ENCODE measurements around the gene AMOTL2. TPM values are rescaled to one million over a fixed set of nuclear protein-coding genes. Genes with fewer than 3 reads are reported as not detected.

Gene AMOTL2
- polyA plus RNA-seq, 2 of the 4 experiments (the other 2 are of a cell fraction), result 41.1 to 44.1 TPM

DNA sequence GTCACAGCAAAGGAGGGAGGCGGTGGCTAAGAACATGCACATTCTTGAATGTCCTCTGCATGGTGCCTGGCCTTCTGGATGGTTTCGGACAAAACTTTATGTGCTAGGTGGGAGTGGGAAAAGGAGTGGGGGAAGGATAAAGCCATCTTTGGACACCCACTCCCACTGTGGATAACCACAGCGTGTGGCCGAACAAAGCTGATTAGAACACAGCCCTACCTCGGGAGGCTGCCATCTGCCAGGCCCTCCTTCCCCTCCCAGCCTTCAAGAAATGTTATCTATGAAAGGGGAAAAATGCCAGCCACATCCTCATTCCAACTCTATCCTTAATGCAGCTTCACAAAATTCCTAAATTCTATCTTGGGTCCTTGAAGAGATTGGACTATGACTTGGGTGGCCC is 18.8 kb downstream of the AMOTL2 start:
- WGBS (ENCODE audit: missing lambda C conversion rate), result 78% methylated on average over 5 of the region's 5 CpGs
- POLR2A ChIA-PET, result interaction anchor here (1.1 to 5.2 kb wide), 4 partner anchors 9 to 41 kb away, joined by 4 to 38 read pairs (median 18); no protein-coding TSS in a partner anchor

GRCh38 chr3:134354612-134355251 is 19.5 kb downstream of the AMOTL2 start:
- ChIA-PET POLR2A (interaction anchor here (1.6 to 5.2 kb wide), 3 partner anchors 9 to 40 kb away, joined by 4 to 38 read pairs (median 31); no protein-coding TSS in a partner anchor), CTCF (interaction anchor here (0.6 to 31.4 kb wide), 10 partner anchors 9 to 129 kb away, joined by 3 to 356 read pairs (median 4); no protein-coding TSS in a partner anchor)
- DNase-seq (ENCODE audit: low read depth in 1 of 2, low spot score in 1 of 2) (no peak), FAIRE-seq (no peak), ATAC-seq (0 out of 6 replicates have a peak, but pooled peaks of 1 of the 2 experiments have one; percentile 3)
- TF ChIP-seq JUN (IDR thresholded peaks at IDR 0.05) (peak in 1 of 2 experiments; percentile 32; a peak in 4 of 5 replicates), RARB (CRISPR knock-in tag; IDR thresholded peaks at IDR 0.05) (no peak)
- Histone ChIP-seq H3K27ac (peak overlapping the region; percentile 87 to 100), H3K9me3 (no peaks in the 10 kb centered on the region), H3K4me3 (no peak overlapping the region), H3K4me1 (peaks cover 90% of the 10 kb centered on the region), H3K4me2 (peak overlapping the region; percentile 93)
- 80% methylated on average over 4 of the region's 7 CpGs for WGBS (ENCODE audit: missing lambda C conversion rate)

More for the DNA sequence above, 18.8 kb downstream of the AMOTL2 start:
- Histone ChIP-seq H3K9me3 (no peaks in the 10 kb centered on the region), H3K4me3 (no peak overlapping the region), H3K27ac (peak overlapping the region; percentile 87 to 100), H3K4me2 (peak overlapping the region; percentile 93), H3K4me1 (peaks cover 97% of the 10 kb centered on the region)
- TF ChIP-seq FOSB (CRISPR knock-in tag; IDR thresholded peaks at IDR 0.05) (no peak), ESRRA (IDR thresholded peaks at IDR 0.05; ENCODE audit: borderline replicate concordance, low read length) (no peak), TP53 (CRISPR knock-in tag; IDR thresholded peaks at IDR 0.05) (no peak), ELK1 (IDR thresholded peaks at IDR 0.05; ENCODE audit: low read depth, low read length) (no peak), JUNB (IDR thresholded peaks at IDR 0.05) (no peak), MYC (IDR thresholded peaks at IDR 0.05; ENCODE audit: borderline replicate concordance, low read length) (no peak)
- TF ChIP-seq, protein P1, sequence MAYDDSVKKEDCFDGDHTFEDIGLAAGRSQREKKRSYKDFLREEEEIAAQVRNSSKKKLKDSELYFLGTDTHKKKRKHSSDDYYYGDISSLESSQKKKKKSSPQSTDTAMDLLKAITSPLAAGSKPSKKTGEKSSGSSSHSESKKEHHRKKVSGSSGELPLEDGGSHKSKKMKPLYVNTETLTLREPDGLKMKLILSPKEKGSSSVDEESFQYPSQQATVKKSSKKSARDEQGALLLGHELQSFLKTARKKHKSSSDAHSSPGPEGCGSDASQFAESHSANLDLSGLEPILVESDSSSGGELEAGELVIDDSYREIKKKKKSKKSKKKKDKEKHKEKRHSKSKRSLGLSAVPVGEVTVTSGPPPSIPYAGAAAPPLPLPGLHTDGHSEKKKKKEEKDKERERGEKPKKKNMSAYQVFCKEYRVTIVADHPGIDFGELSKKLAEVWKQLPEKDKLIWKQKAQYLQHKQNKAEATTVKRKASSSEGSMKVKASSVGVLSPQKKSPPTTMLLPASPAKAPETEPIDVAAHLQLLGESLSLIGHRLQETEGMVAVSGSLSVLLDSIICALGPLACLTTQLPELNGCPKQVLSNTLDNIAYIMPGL (CRISPR knock-in tag; IDR thresholded peaks at IDR 0.05; ENCODE audit: borderline replicate concordance), result no peak
- CTCF ChIA-PET, result interaction anchor here (0.7 to 31.4 kb wide), 7 partner anchors 10 to 128 kb away, joined by 3 to 356 read pairs (median 5); no protein-coding TSS in a partner anchor
- no peak for DNase-seq (ENCODE audit: low read depth in 1 of 2, low spot score in 1 of 2)
- no peak for FAIRE-seq
- no peak for ATAC-seq

- FAIRE-seq (no peak), DNase-seq (ENCODE audit: low read depth in 1 of 2, low spot score in 1 of 2) (no peak), ATAC-seq (peak; percentile 28 to 30)
- H3K4me1 ChIP-seq, result peaks cover 83% of the 10 kb centered on the region
- no peaks in the 10 kb centered on the region for H3K9me3 ChIP-seq
- CTCF ChIA-PET, result interaction anchor here (0.6 to 31.4 kb wide), 9 partner anchors 10 to 123 kb away, joined by 3 to 356 read pairs (median 4); no protein-coding TSS in a partner anchor
- H3K4me2 ChIP-seq, result peak overlapping the region; percentile 93
- no peak overlapping the region for H3K4me3 ChIP-seq
- H3K27ac ChIP-seq, result peak overlapping the region; percentile 87 to 100
- POLR2A ChIA-PET, result interaction anchor here (1.9 to 5.2 kb wide), 3 partner anchors 10 to 40 kb away, joined by 8 to 38 read pairs (median 31); no protein-coding TSS in a partner anchor
- TF ChIP-seq BCL3 (IDR thresholded peaks at IDR 0.05) (0 out of 3 replicates have a peak, but pooled peaks have one; percentile 26), MAX (IDR thresholded peaks at IDR 0.05) (peak; percentile 51), ZC3H11A (IDR thresholded peaks at IDR 0.05) (no peak), ZFP36 (IDR thresholded peaks at IDR 0.05; ENCODE audit: borderline replicate concordance, partially characterized antibody) (no peak), CBX2 (IDR thresholded peaks at IDR 0.05; ENCODE audit: borderline replicate concordance, low read depth) (no peak), POLR2AphosphoS2 (conservative IDR thresholded peaks at IDR 0.05; ENCODE audit: low read length) (peak; percentile 87), JUN (IDR thresholded peaks at IDR 0.05) (peak in 1 of 2 experiments; percentile 65; a peak in 2 of 5 replicates), FOSB (CRISPR knock-in tag; IDR thresholded peaks at IDR 0.05) (0 out of 2 replicates have a peak, but pooled peaks have one; percentile 63)
- 64% methylated on average over 6 of the region's 7 CpGs for WGBS (ENCODE audit: missing lambda C conversion rate)
These were observed 20.2 kb downstream of the AMOTL2 start for GRCh38 chr3:134353831-134354611.
